Myocyte (in vitro differentiated cells): ENCODE data around the gene JPT2. TPM values are rescaled to one million over a fixed set of nuclear protein-coding genes. Genes with fewer than 3 reads are reported as not detected.
A peak's percentile ranks its signal among the peaks of the same experiment; 100 is the strongest.
"Not testable (repeated sequence)": the region's sequence is repeated elsewhere in the genome, so short reads cannot be mapped to it uniquely, and the experiment has no call there.

ENCODE experiments used
- DNase-seq: peaks from one replicate; pipeline ENCODE4 v3.0.0-alpha.2; 2012; ENCODE audit warnings: low read depth
- total RNA-seq: library from RNA; depleted of rRNA; stranded (reverse); fragments of >200 nt; gene quantifications from 2 replicates; pipeline ENCODE4 v1.2.3, GENCODE V29; 2014

The JPT2 gene
- total RNA-seq, 1 donor from 2014 or later: 24.7 TPM

- DNase-seq: peak; percentile 74
Observed at GRCh38 chr16:1727651-1728624, 49.9 kb downstream of the JPT2 start.

GRCh38 chr16:1729026-1729425, 50.9 kb downstream of the JPT2 start:
- no peak for DNase-seq

GRCh38 chr16:1729445-1729844, 51.4 kb downstream of the JPT2 start:
- DNase-seq: no peak

GRCh38 chr16:1731073-1731472, 53.0 kb downstream of the JPT2 start:
- DNase-seq: no peak

- no peak for DNase-seq
Observed at GRCh38 chr16:1731603-1732002, 53.5 kb downstream of the JPT2 start.

- no peak for DNase-seq
Observed at GRCh38 chr16:1732071-1732470, 54.0 kb downstream of the JPT2 start.

- DNase-seq: not testable (repeated sequence)
Observed at GRCh38 chr16:1732551-1732987, 54.5 kb downstream of the JPT2 start.

GRCh38 chr16:1734123-1734522, 56.0 kb downstream of the JPT2 start:
- DNase-seq: no peak

GRCh38 chr16:1734816-1735215, 56.7 kb downstream of the JPT2 start:
- no peak for DNase-seq

GRCh38 chr16:1740234-1740633, 62.2 kb downstream of the JPT2 start:
- DNase-seq: no peak

GRCh38 chr16:1740781-1741490, 62.9 kb downstream of the JPT2 start:
- no peak for DNase-seq

- DNase-seq: no peak
Observed at GRCh38 chr16:1741553-1742165, 63.6 kb downstream of the JPT2 start.

GRCh38 chr16:1743376-1744337, 65.6 kb downstream of the JPT2 start:
- no peak for DNase-seq

- no peak for DNase-seq
Observed at GRCh38 chr16:1744338-1744840, 66.3 kb downstream of the JPT2 start.

GRCh38 chr16:1745181-1745899, 67.3 kb downstream of the JPT2 start:
- peak; percentile 87 for DNase-seq

GRCh38 chr16:1745900-1746692, 68.0 kb downstream of the JPT2 start:
- peak; percentile 97 for DNase-seq

GRCh38 chr16:1746693-1747195, 68.7 kb downstream of the JPT2 start:
- peak; percentile 75 for DNase-seq

- DNase-seq: no peak
Observed at GRCh38 chr16:1747934-1748333, 69.9 kb downstream of the JPT2 start.
